Endothelial cell of umbilical vein (primary cell): ENCODE results near the gene SLC51B. TPM values are rescaled to one million over a fixed set of nuclear protein-coding genes. Genes with fewer than 3 reads are reported as not detected.

ENCODE experiments used
- BruUV-seq: library from RNA; stranded (reverse); fragments of 400-500 nt; replicated peaks from 2 replicates; lab custom pipeline; 2021; lab: Mats Ljungman, UMichigan
- CTCF ChIA-PET: fragments of 300-600, 350-600 bp; sonication (Branson Sonifier 250); formaldehyde crosslinking; loops from one replicate; lab custom pipeline; 2021; ENCODE audit warnings: antibody characterized with exemption, inconsistent platforms; lab: Charles Lee
- POLR2A ChIA-PET: fragments of 300-600, 350-600 bp; sonication (Branson Sonifier 250); formaldehyde crosslinking; loops from one replicate; lab custom pipeline; 2021; ENCODE audit warnings: antibody characterized with exemption, inconsistent platforms; lab: Charles Lee
- DNase-seq: peaks from one replicate; pipeline ENCODE4 v3.0.0-alpha.2; 2011; ENCODE audit warnings: low read depth, low spot score
- FAIRE-seq: peaks from 2 replicates; lab custom pipeline; 2011; peaks lifted over from hg19 to GRCh38; lab: Jason Lieb, UNC
- H2AFZ ChIP-seq: 2 replicates; pipeline ENCODE4 v1.6.0; 2012; ENCODE audit warnings: low read depth, low read length, control low read depth, inconsistent platforms
- H3K27ac ChIP-seq: 2 replicates; pipeline ENCODE4 v1.5.1; 2011; ENCODE audit warnings: low read depth, mild to moderate bottlenecking, control low read depth, low read length, moderate library complexity; ENCODE audit not compliant: insufficient read depth
- H3K27me3 ChIP-seq, 2 experiments: 2 replicates each; pipeline versions ENCODE4 v1.6.0 to v1.6.1; 2011; ENCODE audit warnings: low read length in 2 of 2, mixed read lengths in 1 of 2; ENCODE audit not compliant: control insufficient read depth in 2 of 2, insufficient read depth in 2 of 2
- H3K36me3 ChIP-seq, 2 experiments: 2 replicates in 1 of 2; 3 replicates in 1 of 2; pipeline ENCODE4 v1.5.1; 2011; ENCODE audit warnings: low read length in 2 of 2, mild to moderate bottlenecking in 1 of 2, moderate library complexity in 1 of 2; ENCODE audit not compliant: control insufficient read depth in 2 of 2, insufficient read depth in 2 of 2; ENCODE audit errors: extremely low read depth in 1 of 2
- H3K4me1 ChIP-seq: 3 replicates; pipeline ENCODE4 v1.5.1; 2011; ENCODE audit warnings: mild to moderate bottlenecking, low read length; ENCODE audit not compliant: control insufficient read depth, insufficient read depth; ENCODE audit errors: extremely low read depth
- H3K4me2 ChIP-seq: 2 replicates; pipeline ENCODE4 v1.6.1; 2011; ENCODE audit warnings: low read length, control low read depth, mixed read lengths; ENCODE audit not compliant: insufficient read depth
- H3K4me3 ChIP-seq, 3 experiments: fragments of 200-600 bp in 1 of 3; sonication (generic), shearing (Covaris generic) in 1 of 3; replicated peaks in 1 of 3; 2 replicates each; pipeline ENCODE4 v1.5.1; 2011 to 2016; ENCODE audit warnings: control low read depth in 3 of 3, low read length in 3 of 3, mild to moderate bottlenecking in 2 of 3, inconsistent platforms in 1 of 3, low read depth in 1 of 3, moderate library complexity in 1 of 3; ENCODE audit not compliant: insufficient read depth in 1 of 3
- H3K79me2 ChIP-seq: 2 replicates; pipeline ENCODE4 v1.6.0; 2012; ENCODE audit warnings: low read length, inconsistent platforms; ENCODE audit not compliant: control insufficient read depth, insufficient read depth
- H3K9ac ChIP-seq: replicated peaks from 2 replicates; pipeline ENCODE3; 2011; ENCODE audit warnings: low read length, control low read depth; ENCODE audit not compliant: insufficient read depth; ENCODE audit errors: extremely low read depth
- H3K9me1 ChIP-seq: replicated peaks from 3 replicates; pipeline ENCODE4 v1.6.0; 2011; ENCODE audit warnings: mild to moderate bottlenecking, low read length; ENCODE audit not compliant: control insufficient read depth, insufficient read depth; ENCODE audit errors: extremely low read depth
- H3K9me3 ChIP-seq: replicated peaks from 2 replicates; pipeline ENCODE4 v1.5.1; 2012; ENCODE audit warnings: low read length, inconsistent platforms; ENCODE audit not compliant: control insufficient read depth, insufficient read depth
- H4K20me1 ChIP-seq: replicated peaks from 2 replicates; pipeline ENCODE3; 2011; ENCODE audit warnings: mild to moderate bottlenecking, low read length; ENCODE audit not compliant: control insufficient read depth, insufficient read depth; ENCODE audit errors: extremely low read depth
- CTCF ChIP-seq, 2 donors: IDR thresholded peaks; 1 replicate in 1 of 2; 2 replicates in 1 of 2; pipeline ENCODE4 v1.5.1; 2011; ENCODE audit warnings: low read length in 2 of 2, mild to moderate bottlenecking in 2 of 2, moderate library complexity in 2 of 2, control low read depth in 1 of 2, inconsistent platforms in 1 of 2, low read depth in 1 of 2; ENCODE audit not compliant: insufficient read depth in 1 of 2; ENCODE audit errors: extremely low read depth in 1 of 2
- EZH2 ChIP-seq: IDR thresholded peaks from 2 replicates; pipeline ENCODE4 v1.6.1; 2012; ENCODE audit warnings: borderline replicate concordance, low read depth, mild to moderate bottlenecking, moderate library complexity, low read length, inconsistent platforms; ENCODE audit not compliant: severe bottlenecking
- FOS ChIP-seq: IDR thresholded peaks from 2 replicates; pipeline ENCODE4 v1.6.1; 2011; ENCODE audit warnings: mild to moderate bottlenecking, low read length, moderate library complexity, borderline replicate concordance; ENCODE audit not compliant: insufficient read depth
- GATA2 ChIP-seq: IDR thresholded peaks from 2 replicates; pipeline ENCODE4 v1.7.0; 2011; ENCODE audit warnings: low read depth, mild to moderate bottlenecking, moderate library complexity, mixed read lengths, low read length; ENCODE audit not compliant: insufficient read length, insufficient read depth
- JUN ChIP-seq: IDR thresholded peaks from 2 replicates; pipeline ENCODE4 v1.6.1; 2011; ENCODE audit warnings: borderline replicate concordance, low read depth; ENCODE audit not compliant: insufficient read length, insufficient read depth
- MAX ChIP-seq: IDR thresholded peaks from 2 replicates; pipeline ENCODE4 v1.6.1; 2011; ENCODE audit not compliant: insufficient read depth, insufficient read length
- MYC ChIP-seq: IDR thresholded peaks from one replicate; pipeline ENCODE4 v1.6.1; 2011; ENCODE audit warnings: mild to moderate bottlenecking, low read depth, low read length
- POLR2A ChIP-seq: IDR thresholded peaks from 2 replicates; pipeline ENCODE4 v1.6.1; 2012; ENCODE audit warnings: low read depth, mild to moderate bottlenecking, control low read depth, low read length
- POLR2AphosphoS5 ChIP-seq: IDR thresholded peaks from 2 replicates; pipeline ENCODE4 v1.6.1; 2012; ENCODE audit warnings: low read depth, mild to moderate bottlenecking, control low read depth, low read length, moderate library complexity; ENCODE audit not compliant: insufficient read depth
- dilution Hi-C: fragments of 300-500 bp; cut with MboI; formaldehyde crosslinking; loops from one replicate; pipeline ENCODE4 v1.15.0; 2019; ENCODE audit warnings: low sequenced_read_pairs; ENCODE audit not compliant: extremely low pct_ligation_motif_present
- intact Hi-C: fragments of 100-400 bp; cut with micrococcal nuclease; formaldehyde crosslinking; loops from one replicate; pipeline ENCODE4 v1.10.0; 2022
- polyA plus RNA-seq, 4 experiments: library from polyadenylated mRNA; depleted of rRNA in 3 of 4; stranded (reverse) in 3 of 4; unstranded in 1 of 4; fragments of >200 nt; gene quantifications; 2 replicates each; pipeline versions ENCODE4 v1.2.1 to v1.2.3, GENCODE V29; 2011 to 2012; ENCODE audit warnings: missing spikeins in 1 of 4
- total RNA-seq: library from RNA; stranded (reverse); gene quantifications from 2 replicates; pipeline ENCODE4 v1.2.3, GENCODE V29; 2021

The SLC51B gene
- total and polyA plus RNA-seq, 2 donors (not counting 3 experiments of a cell fraction or from before 2014, with no cell fraction given), result not detected

- POLR2A ChIA-PET, result interaction anchor here (0.7 kb wide), 1 partner anchor 39 kb away, joined by 3 read pairs; no protein-coding TSS in a partner anchor
- CTCF ChIA-PET, result no interaction called here
- peaks cover 2 to 9% of the 10 kb centered on the region in 2 experiments for H3K36me3 ChIP-seq
- H3K4me1 ChIP-seq, result no peaks in the 10 kb centered on the region
- FAIRE-seq, result no peak
- dilution Hi-C loops, result no loop called here
- intact Hi-C loops, result no loop called here
- no TSS peak for BruUV-seq
- H3K9me1 ChIP-seq, result no peaks in the 10 kb centered on the region
- no peak for TF ChIP-seq MYC
- no peak for TF ChIP-seq POLR2AphosphoS5
- no peak for TF ChIP-seq JUN
- no peak for TF ChIP-seq FOS
- TF ChIP-seq MAX, result no peak
- no peak for TF ChIP-seq GATA2
- TF ChIP-seq POLR2A, result no peak
- no peak for TF ChIP-seq CTCF (IDR thresholded peaks at IDR 0.05; ENCODE audit: extremely low read depth in 1 of 2, insufficient read depth in 1 of 2, low read depth in 1 of 2, low read length in 2 of 2)
- no peak for TF ChIP-seq EZH2
- no peaks in the 10 kb centered on the region for H3K79me2 ChIP-seq
- H3K27me3 ChIP-seq, result no peaks in the 10 kb centered on the region
- no peak overlapping the region for H2AFZ ChIP-seq
- no peak overlapping the region for H3K4me2 ChIP-seq
- H3K4me3 ChIP-seq, result no peak overlapping the region
- H3K9ac ChIP-seq, result no peak overlapping the region
- DNase-seq, result no peak
- no peaks in the 10 kb centered on the region for H3K9me3 ChIP-seq
- no peak overlapping the region for H3K27ac ChIP-seq
- H4K20me1 ChIP-seq, result no peaks in the 10 kb centered on the region
Measured at GRCh38 chr15:65020419-65020818, 24.8 kb upstream of the SLC51B start.
